Endodermal cell (in vitro differentiated cells): ENCODE results near the gene ANKRD12. TPM values are rescaled to one million over a fixed set of nuclear protein-coding genes. Genes with fewer than 3 reads are reported as not detected.

ENCODE experiments used
- DNase-seq: peaks from one replicate; pipeline ENCODE4 v3.0.0-alpha.2; 2017
- H3K27ac ChIP-seq: 2 replicates; pipeline ENCODE4 v1.5.1; 2013; ENCODE audit warnings: mild to moderate bottlenecking, low read depth, low read length, moderate library complexity
- H3K27me3 ChIP-seq: 2 replicates; pipeline ENCODE4 v1.6.1; 2013; ENCODE audit warnings: mild to moderate bottlenecking, low read length, moderate library complexity; ENCODE audit not compliant: insufficient read depth, control insufficient read depth, poor library complexity, severe bottlenecking
- H3K36me3 ChIP-seq: 2 replicates; pipeline ENCODE4 v1.7.0; 2013; ENCODE audit warnings: mild to moderate bottlenecking, low read length, moderate library complexity; ENCODE audit not compliant: control insufficient read depth, insufficient read depth
- H3K4me1 ChIP-seq: one replicate; pipeline ENCODE4 v1.7.0; 2013; ENCODE audit warnings: low read length; ENCODE audit not compliant: control insufficient read depth, insufficient read depth
- H3K4me3 ChIP-seq: 2 replicates; pipeline ENCODE4 v1.5.1; 2013; ENCODE audit warnings: mild to moderate bottlenecking, low read length, moderate library complexity
- H3K9ac ChIP-seq: 2 replicates; pipeline ENCODE4 v1.6.1; 2013; ENCODE audit warnings: mild to moderate bottlenecking, low read length, moderate library complexity; ENCODE audit not compliant: poor library complexity, severe bottlenecking; ENCODE audit errors: extremely low read depth
- H3K9me3 ChIP-seq: 2 replicates; pipeline ENCODE4 v1.6.1; 2013; ENCODE audit warnings: mild to moderate bottlenecking, low read length, moderate library complexity; ENCODE audit not compliant: control insufficient read depth
- H3K27ac Mint-ChIP-seq: 2 replicates; pipeline ENCODE4 v1.8.0; 2020; ENCODE audit warnings: mixed read lengths
- H3K27me3 Mint-ChIP-seq: 2 replicates; pipeline ENCODE4 v1.8.0; 2021; ENCODE audit warnings: mild to moderate bottlenecking, mixed read lengths; ENCODE audit not compliant: insufficient read depth
- H3K36me3 Mint-ChIP-seq: 2 replicates; pipeline ENCODE4 v1.8.0; 2020; ENCODE audit warnings: low read depth, mixed read lengths
- H3K4me1 Mint-ChIP-seq: 2 replicates; pipeline ENCODE4 v1.8.0; 2020; ENCODE audit warnings: mixed read lengths
- H3K4me3 Mint-ChIP-seq: 2 replicates; pipeline ENCODE4 v1.8.0; 2020; ENCODE audit warnings: mild to moderate bottlenecking, moderate library complexity, mixed read lengths
- H3K9me3 Mint-ChIP-seq: 2 replicates; pipeline ENCODE4 v1.8.0; 2020; ENCODE audit warnings: mild to moderate bottlenecking, mixed read lengths
- WGBS, 2 experiments: methylation state at CpG; one replicate each; pipeline versions ENCODE4 v1.1.5 to v1.1.7; 2013; ENCODE audit warnings: missing lambda C conversion rate in 2 of 2, mixed read lengths in 1 of 2; ENCODE audit not compliant: insufficient coverage in 1 of 2, insufficient read length in 1 of 2; 5-methylcytosine and 5-hydroxymethylcytosine counted together
- total RNA-seq, 2 donors: library from RNA; stranded (reverse); fragmentation: NEBNext Ultra II Directional in 1 of 2; extraction: Animal tissue kit (Norgen Biotek cat#: 25700) in 1 of 2; gene quantifications; 2 replicates in 1 of 2; 3 replicates in 1 of 2; pipeline ENCODE4 v1.2.1, GENCODE V29; 2021
- TF ChIP-seq, protein P1 (sequence below): fragments of 200-600 bp; sonication (generic); conservative IDR thresholded peaks from 2 replicates; pipeline ENCODE4 v1.5.0; 2021; ENCODE audit warnings: antibody characterized with exemption, mild to moderate bottlenecking

Gene ANKRD12
- total RNA-seq, 2 donors from 2014 or later, result 36.0 to 41.6 TPM

DNA sequence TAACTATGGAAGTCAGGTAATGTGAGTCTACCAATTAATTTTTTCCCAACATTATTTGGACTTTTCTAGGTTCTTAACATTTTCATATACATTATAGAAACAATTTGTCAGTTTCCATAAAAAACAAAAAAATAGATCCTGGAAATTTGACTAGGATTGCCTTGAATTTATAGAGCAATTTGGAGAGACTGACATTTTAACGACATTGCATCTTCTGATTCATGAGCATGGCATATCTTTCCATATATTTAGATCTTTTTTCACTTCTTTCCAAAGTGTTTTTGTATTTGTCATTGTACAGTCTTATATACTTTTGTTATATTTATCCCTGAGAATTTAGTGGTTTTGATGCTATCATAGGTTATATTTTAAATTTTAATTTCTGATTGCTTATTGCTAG lies 42.0 kb downstream of the ANKRD12 start:
- no peaks in the 10 kb centered on the region for H3K27me3 Mint-ChIP-seq
- no peaks in the 10 kb centered on the region for H3K27me3 ChIP-seq
- H3K36me3 Mint-ChIP-seq, result peaks cover 21% of the 10 kb centered on the region
- H3K27ac Mint-ChIP-seq, result no peak overlapping the region
- no peaks in the 10 kb centered on the region for H3K4me1 Mint-ChIP-seq
- WGBS, 2 experiments, result 100% methylated on average over 1 of the region's 1 CpG
- H3K4me3 ChIP-seq, result no peak overlapping the region
- no peak overlapping the region for H3K27ac ChIP-seq
- H3K9me3 Mint-ChIP-seq, result no peaks in the 10 kb centered on the region
- H3K9me3 ChIP-seq, result no peaks in the 10 kb centered on the region
- no peak for DNase-seq
- no peak overlapping the region for H3K4me3 Mint-ChIP-seq
- H3K9ac ChIP-seq, result no peak overlapping the region
- no peaks in the 10 kb centered on the region for H3K4me1 ChIP-seq
- H3K36me3 ChIP-seq, result peaks cover 8% of the 10 kb centered on the region
- TF ChIP-seq, protein P1, sequence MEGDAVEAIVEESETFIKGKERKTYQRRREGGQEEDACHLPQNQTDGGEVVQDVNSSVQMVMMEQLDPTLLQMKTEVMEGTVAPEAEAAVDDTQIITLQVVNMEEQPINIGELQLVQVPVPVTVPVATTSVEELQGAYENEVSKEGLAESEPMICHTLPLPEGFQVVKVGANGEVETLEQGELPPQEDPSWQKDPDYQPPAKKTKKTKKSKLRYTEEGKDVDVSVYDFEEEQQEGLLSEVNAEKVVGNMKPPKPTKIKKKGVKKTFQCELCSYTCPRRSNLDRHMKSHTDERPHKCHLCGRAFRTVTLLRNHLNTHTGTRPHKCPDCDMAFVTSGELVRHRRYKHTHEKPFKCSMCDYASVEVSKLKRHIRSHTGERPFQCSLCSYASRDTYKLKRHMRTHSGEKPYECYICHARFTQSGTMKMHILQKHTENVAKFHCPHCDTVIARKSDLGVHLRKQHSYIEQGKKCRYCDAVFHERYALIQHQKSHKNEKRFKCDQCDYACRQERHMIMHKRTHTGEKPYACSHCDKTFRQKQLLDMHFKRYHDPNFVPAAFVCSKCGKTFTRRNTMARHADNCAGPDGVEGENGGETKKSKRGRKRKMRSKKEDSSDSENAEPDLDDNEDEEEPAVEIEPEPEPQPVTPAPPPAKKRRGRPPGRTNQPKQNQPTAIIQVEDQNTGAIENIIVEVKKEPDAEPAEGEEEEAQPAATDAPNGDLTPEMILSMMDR, result no peak

DNA sequence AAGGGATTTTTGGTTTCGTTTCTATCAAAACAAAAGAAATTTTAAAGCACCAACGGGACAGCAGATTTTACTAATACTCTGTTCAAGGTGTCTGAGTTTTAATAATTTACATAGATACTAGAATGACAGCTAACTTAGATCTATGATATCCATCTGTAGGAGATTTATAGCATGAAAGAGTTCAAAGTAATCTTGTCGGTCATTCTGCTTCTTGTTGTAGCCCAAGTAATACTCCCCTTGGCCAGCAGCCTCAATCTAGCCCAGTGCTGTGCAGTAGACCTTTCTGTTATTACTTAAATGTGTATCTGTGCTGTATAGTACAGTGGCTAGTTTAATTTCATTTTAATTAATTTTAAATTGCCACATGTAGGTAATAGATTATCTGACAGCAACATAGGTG lies 44.7 kb downstream of the ANKRD12 start:
- Mint-ChIP-seq H3K27me3 (no peaks in the 10 kb centered on the region), H3K4me1 (no peaks in the 10 kb centered on the region), H3K4me3 (no peak overlapping the region), H3K27ac (no peak overlapping the region), H3K9me3 (no peaks in the 10 kb centered on the region), H3K36me3 (peaks cover 24% of the 10 kb centered on the region)
- Histone ChIP-seq H3K9ac (no peak overlapping the region), H3K9me3 (no peaks in the 10 kb centered on the region), H3K27ac (no peak overlapping the region), H3K27me3 (no peaks in the 10 kb centered on the region), H3K4me3 (no peak overlapping the region), H3K36me3 (peaks cover 11% of the 10 kb centered on the region), H3K4me1 (no peaks in the 10 kb centered on the region)
- 97% methylated on average over 2 of the region's 3 CpGs; no CpG with 5 or more reads in 1 of the 2 experiments for WGBS, 2 experiments
- no peak for DNase-seq
- TF ChIP-seq, protein P1, result no peak

DNA sequence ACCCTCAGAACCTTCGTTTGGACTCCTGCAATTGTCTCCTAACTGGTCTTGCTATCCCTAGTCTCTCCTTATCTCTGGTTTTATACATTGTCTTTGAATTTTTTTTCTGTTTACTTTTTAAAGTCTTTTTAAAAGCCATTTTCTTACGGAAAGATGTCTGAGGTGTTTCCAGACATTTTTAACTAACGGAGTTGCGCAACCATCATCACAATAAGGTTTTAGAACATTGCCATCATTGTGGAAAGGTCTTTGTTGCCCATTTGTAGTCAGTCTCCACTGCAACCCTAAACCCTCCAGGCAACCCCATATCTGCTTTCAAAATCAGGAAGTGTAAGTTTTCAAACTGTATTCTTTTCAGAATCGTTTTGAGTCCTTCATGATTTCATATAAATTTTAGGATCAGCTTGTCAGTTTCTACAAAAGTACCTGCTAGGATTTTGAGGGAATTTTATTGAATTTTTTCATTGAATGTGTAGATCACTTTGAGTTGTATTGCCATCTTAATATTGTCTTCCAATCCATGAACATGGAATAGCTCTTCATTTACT lies 46.3 kb downstream of the ANKRD12 start:
- Mint-ChIP-seq H3K27ac (no peak overlapping the region), H3K36me3 (peaks cover 29% of the 10 kb centered on the region), H3K4me1 (no peaks in the 10 kb centered on the region), H3K27me3 (no peaks in the 10 kb centered on the region), H3K4me3 (no peak overlapping the region), H3K9me3 (no peaks in the 10 kb centered on the region)
- DNase-seq, result no peak
- 75 to 100% methylated on average over 2 to 5 of the region's 5 CpGs for WGBS, 2 experiments
- H3K9ac ChIP-seq, result no peak overlapping the region
- no peaks in the 10 kb centered on the region for H3K27me3 ChIP-seq
- H3K36me3 ChIP-seq, result peaks cover 11% of the 10 kb centered on the region
- no peaks in the 10 kb centered on the region for H3K4me1 ChIP-seq
- no peaks in the 10 kb centered on the region for H3K9me3 ChIP-seq
- TF ChIP-seq, protein P1, result no peak
- H3K27ac ChIP-seq, result no peak overlapping the region
- no peak overlapping the region for H3K4me3 ChIP-seq
